HepG2 (cell line): Measurements from ENCODE around the gene IRF2. TPM values are rescaled to one million over a fixed set of nuclear protein-coding genes. Genes with fewer than 3 reads are reported as not detected.

Experiments
- ATAC-seq: fragments of 200-7000 bp; cut with Tn5 transposase; 3 replicates; pipeline ENCODE4 v1.9.1; 2020; ENCODE audit warnings: mild to moderate bottlenecking, moderate library complexity
- BruUV-seq: library from RNA; stranded (reverse); fragments of 400-500 nt; replicated peaks from 2 replicates; lab custom pipeline; 2021; lab: Mats Ljungman, UMichigan
- CTCF ChIA-PET: fragments of 300-600 bp; formaldehyde crosslinking; extraction: SDS; loops from one replicate; lab custom pipeline; 2021; ENCODE audit warnings: low total read pairs, inconsistent platforms, low intra/inter-chr PET ratio; lab: Yijun Ruan, JAX
- POLR2A ChIA-PET: fragments of 350-600 bp; sonication (Branson Sonifier 250); formaldehyde crosslinking; loops from one replicate; lab custom pipeline; 2020; ENCODE audit warnings: antibody characterized with exemption, inconsistent platforms; lab: Yijun Ruan, JAX
- DNase-seq: peaks from one replicate; pipeline ENCODE4 v3.0.0-alpha.2; 2015; ENCODE audit warnings: low spot score
- FAIRE-seq: peaks from 3 replicates; lab custom pipeline; 2011; peaks lifted over from hg19 to GRCh38; lab: Jason Lieb, UNC
- H2AFZ ChIP-seq: one replicate; pipeline ENCODE4 v1.6.1; 2011; ENCODE audit warnings: low read length, inconsistent platforms
- H3K27ac ChIP-seq: fragments of 300-600 bp; 3 replicates; pipeline ENCODE4 v1.8.0; 2011; ENCODE audit warnings: mixed run types, mild to moderate bottlenecking, mixed read lengths, low read length, inconsistent platforms; ENCODE audit not compliant: insufficient read depth; ENCODE audit errors: extremely low read length
- H3K27me3 ChIP-seq, 2 experiments: fragments of 200-600 bp in 1 of 2; 2 replicates in 1 of 2; 3 replicates in 1 of 2; pipeline versions ENCODE4 v1.6.0 to v1.8.0; 2011; ENCODE audit warnings: low read length in 2 of 2, mild to moderate bottlenecking in 2 of 2, moderate library complexity in 2 of 2, inconsistent platforms in 1 of 2; ENCODE audit not compliant: insufficient read depth in 2 of 2, control insufficient read depth in 1 of 2
- H3K36me3 ChIP-seq, 2 experiments: fragments of 200-600 bp in 1 of 2; replicated peaks in 1 of 2; 2 replicates in 1 of 2; 3 replicates in 1 of 2; pipeline versions ENCODE4 v1.5.1 to v1.8.0; 2011; ENCODE audit warnings: low read length in 2 of 2, inconsistent platforms in 1 of 2; ENCODE audit not compliant: insufficient read depth in 2 of 2, control insufficient read depth in 1 of 2
- H3K4me1 ChIP-seq: 2 replicates; pipeline ENCODE4 v1.5.1; 2012; ENCODE audit warnings: low read length, inconsistent platforms; ENCODE audit not compliant: insufficient read depth
- H3K4me2 ChIP-seq: 2 replicates; pipeline ENCODE4 v1.6.0; 2011; ENCODE audit warnings: low read depth, low read length, inconsistent platforms
- H3K4me3 ChIP-seq, 3 experiments: fragments of 200-600 bp in 1 of 3; sonication (generic), shearing (Covaris generic) in 1 of 3; replicated peaks in 1 of 3; 2 replicates each; pipeline ENCODE4 v1.5.1; 2011 to 2016; ENCODE audit warnings: low read length in 3 of 3, inconsistent platforms in 2 of 3, low read depth in 2 of 3, mild to moderate bottlenecking in 2 of 3, control low read depth in 1 of 3, mixed read lengths in 1 of 3; ENCODE audit not compliant: insufficient read depth in 1 of 3
- H3K79me2 ChIP-seq: one replicate; pipeline ENCODE4 v1.6.1; 2011; ENCODE audit warnings: low read length, inconsistent platforms; ENCODE audit not compliant: insufficient read depth
- H3K9ac ChIP-seq: 2 replicates; pipeline ENCODE4 v1.6.0; 2011; ENCODE audit warnings: mild to moderate bottlenecking, low read depth, low read length, inconsistent platforms; ENCODE audit not compliant: insufficient read depth
- H3K9me3 ChIP-seq: 2 replicates; pipeline ENCODE4 v1.5.1; 2012; ENCODE audit warnings: mild to moderate bottlenecking, low read length
- H4K20me1 ChIP-seq: 2 replicates; pipeline ENCODE4 v1.6.0; 2011; ENCODE audit warnings: inconsistent platforms, mild to moderate bottlenecking, low read length, moderate library complexity; ENCODE audit not compliant: insufficient read depth
- EEA1 ChIP-seq: sonication (generic); formaldehyde crosslinking; IDR thresholded peaks from 2 replicates; pipeline ENCODE4 v1.5.1; 2020; ENCODE audit warnings: mild to moderate bottlenecking, missing genetic modification reagents, borderline replicate concordance
- FOSL2 ChIP-seq: sonication (generic); formaldehyde crosslinking; IDR thresholded peaks from 2 replicates; pipeline ENCODE4 v1.4.0; 2020; ENCODE audit warnings: missing genetic modification reagents
- HOXD1 ChIP-seq: sonication (generic); formaldehyde crosslinking; IDR thresholded peaks from 2 replicates; pipeline ENCODE4 v1.5.0; 2020; ENCODE audit warnings: missing genetic modification reagents
- KLF13 ChIP-seq: sonication (generic); formaldehyde crosslinking; IDR thresholded peaks from 2 replicates; pipeline ENCODE4 v1.4.0; 2020; ENCODE audit warnings: mild to moderate bottlenecking, missing genetic modification reagents
- KLF6 ChIP-seq: IDR thresholded peaks from 2 replicates; pipeline ENCODE4 v1.8.0; 2016; ENCODE audit warnings: missing biosample characterization, missing genetic modification reagents
- NR2C2 ChIP-seq: sonication (generic); formaldehyde crosslinking; IDR thresholded peaks from 2 replicates; pipeline ENCODE4 v1.4.0; 2020; ENCODE audit warnings: missing genetic modification reagents, mild to moderate bottlenecking, moderate library complexity, borderline replicate concordance
- SATB2 ChIP-seq: sonication (generic); formaldehyde crosslinking; IDR thresholded peaks from 2 replicates; pipeline ENCODE4 v1.5.0; 2020; ENCODE audit warnings: missing genetic modification reagents
- STAG1 ChIP-seq: sonication (generic); formaldehyde crosslinking; IDR thresholded peaks from 2 replicates; pipeline ENCODE4 v1.4.0; 2020; ENCODE audit warnings: missing genetic modification reagents
- TRIM24 ChIP-seq: sonication (generic); formaldehyde crosslinking; IDR thresholded peaks from 2 replicates; pipeline ENCODE4 v1.8.0; 2022; ENCODE audit warnings: mild to moderate bottlenecking, missing genetic modification reagents
- ZFP36L1 ChIP-seq: sonication (generic); formaldehyde crosslinking; IDR thresholded peaks from 2 replicates; pipeline ENCODE4 v1.8.0; 2022; ENCODE audit warnings: mild to moderate bottlenecking, missing genetic modification reagents, moderate library complexity
- WGBS: methylation state at CpG from one replicate; pipeline ENCODE4 v1.1.6; 2017; ENCODE audit warnings: low lambda C conversion rate; 5-methylcytosine and 5-hydroxymethylcytosine counted together
- in situ Hi-C: cut with HindIII; loops from 2 replicates; pipeline ENCODE4 v1.10.0; 2017; ENCODE audit warnings: low pct_unique_long_range_greater_than_20kb; ENCODE audit not compliant: extremely low pct_ligation_motif_present
- intact Hi-C: fragments of 100-400 bp; cut with micrococcal nuclease; formaldehyde crosslinking; loops from one replicate; pipeline ENCODE4 v1.10.0; 2022; ENCODE audit not compliant: unreplicated experiment
- polyA plus RNA-seq, 8 experiments: library from polyadenylated mRNA; depleted of rRNA in 3 of 8; stranded (reverse) in 7 of 8; unstranded in 1 of 8; fragments of >200 nt; fragmentation: Illumina TruSeq in 4 of 8; extraction: Trizol in 4 of 8; gene quantifications; 2 replicates each; pipeline versions ENCODE4 v1.2.1 to v1.2.3, GENCODE V29; 2011 to 2016; ENCODE audit warnings: low read depth in 4 of 8, missing spikeins in 1 of 8, mixed read lengths in 1 of 8; ENCODE audit not compliant: insufficient read depth in 1 of 8
- total RNA-seq, 5 experiments: library from RNA; depleted of rRNA; stranded (reverse); fragments of >200 nt; fragmentation: Illumina TruSeq; extraction: Trizol; gene quantifications; 2 replicates each; pipeline ENCODE4 v1.2.3, GENCODE V29; 2016; ENCODE audit warnings: low read depth in 1 of 5
- TF ChIP-seq, protein P1 (sequence below): sonication (generic); formaldehyde crosslinking; conservative IDR thresholded peaks from 2 replicates; pipeline ENCODE4 v1.8.0; 2022; ENCODE audit warnings: missing genetic modification reagents
- TF ChIP-seq, protein P2 (sequence below): sonication (generic); formaldehyde crosslinking; IDR thresholded peaks from 2 replicates; pipeline ENCODE4 v1.5.1; 2020; ENCODE audit warnings: missing genetic modification reagents, mild to moderate bottlenecking, borderline replicate concordance
- TF ChIP-seq, protein P3 (sequence below): sonication (generic); formaldehyde crosslinking; IDR thresholded peaks from 2 replicates; pipeline ENCODE4 v1.8.0; 2022; ENCODE audit warnings: missing genetic modification reagents, mild to moderate bottlenecking, moderate library complexity, borderline replicate concordance

Gene IRF2
- total and polyA plus RNA-seq, 2 of the 13 experiments (the other 11 are each of a cell fraction or from before 2014, with no cell fraction given) = 15.5 to 28.8 TPM

DNA sequence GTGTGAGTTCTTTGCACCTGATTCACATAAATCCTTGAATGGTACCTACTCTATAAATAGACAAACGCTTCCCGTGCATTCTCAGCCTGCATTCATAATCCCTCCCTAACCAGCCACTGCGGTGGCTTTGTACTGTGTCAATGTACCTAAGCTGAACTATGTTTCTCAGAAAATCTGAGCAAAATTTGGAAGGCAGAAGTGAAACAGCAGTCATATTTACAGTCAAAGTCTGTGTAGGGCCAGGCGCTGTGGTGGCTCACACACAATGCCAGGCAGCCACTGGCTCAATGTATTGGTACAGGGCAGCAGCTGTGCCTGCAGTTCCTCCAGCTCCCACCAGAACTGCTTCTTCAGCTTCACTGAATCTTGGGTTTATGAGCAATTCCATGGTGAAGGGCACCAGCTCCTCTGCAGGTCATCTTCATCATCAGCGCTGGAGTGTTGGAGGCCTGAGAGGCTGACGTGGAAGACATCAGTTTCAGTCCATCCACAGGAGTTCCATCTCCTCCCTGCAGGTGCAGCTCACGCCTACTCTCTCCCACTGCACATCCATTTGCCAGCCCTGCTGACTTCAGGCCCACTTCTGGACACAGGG lies 32.3 kb upstream of the IRF2 start:
- intact Hi-C loops = no loop called here
- Histone ChIP-seq H3K4me1 (no peaks in the 10 kb centered on the region), H3K4me2 (no peak overlapping the region), H3K27me3 (peaks cover 0 to 5% of the 10 kb centered on the region in 2 experiments; a peak in 1 of 5 replicates), H3K4me3 (no peak overlapping the region), H3K79me2 (no peaks in the 10 kb centered on the region), H4K20me1 (no peaks in the 10 kb centered on the region), H3K36me3 (no peaks in the 10 kb centered on the region), H3K9me3 (peaks cover 7% of the 10 kb centered on the region), H3K27ac (no peak overlapping the region), H2AFZ (no peak overlapping the region), H3K9ac (no peak overlapping the region)
- ChIA-PET CTCF (no interaction called here), POLR2A (interaction anchor here (1.2 kb wide), 2 partner anchors 20 to 73 kb away, joined by 3 read pairs; no protein-coding TSS in a partner anchor)
- BruUV-seq = no TSS peak
- TF ChIP-seq TRIM24 (no peak), STAG1 (peak; percentile 16; the same call in 1 of the 2 replicates)
- DNase-seq = peak; percentile 24
- WGBS = 69% methylated on average over 6 of the region's 7 CpGs
- in situ Hi-C loops = no loop called here
- no peak for FAIRE-seq
- peak; percentile 96 for ATAC-seq

DNA sequence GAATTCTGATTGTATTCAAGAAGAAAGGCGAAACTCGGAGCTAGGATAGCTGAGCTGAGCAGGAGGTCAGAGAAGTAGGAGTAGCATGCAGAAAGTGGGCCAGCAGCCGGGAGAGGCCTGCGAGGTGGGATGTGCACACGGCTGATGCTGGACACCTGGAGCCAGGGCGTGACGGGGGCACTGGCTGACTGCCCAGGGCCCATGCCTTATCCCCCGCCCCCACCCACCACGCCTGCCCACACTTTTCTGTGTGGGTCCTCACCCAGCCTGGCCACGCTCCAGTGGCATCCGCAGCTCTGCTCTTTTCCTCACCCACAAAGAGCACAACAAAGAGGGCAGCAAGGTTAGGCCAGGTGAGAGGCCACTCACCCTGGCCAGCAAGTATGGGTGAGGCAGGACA lies 30.0 kb upstream of the IRF2 start:
- Histone ChIP-seq H3K9me3 (no peaks in the 10 kb centered on the region), H4K20me1 (no peaks in the 10 kb centered on the region), H3K36me3 (no peaks in the 10 kb centered on the region), H3K4me3 (no peak overlapping the region), H3K4me1 (no peaks in the 10 kb centered on the region), H3K27me3 (peaks cover 0 to 8% of the 10 kb centered on the region in 2 experiments; a peak in 1 of 5 replicates), H2AFZ (no peak overlapping the region), H3K4me2 (no peak overlapping the region), H3K9ac (no peak overlapping the region), H3K79me2 (no peaks in the 10 kb centered on the region), H3K27ac (no peak overlapping the region)
- CTCF ChIA-PET = no interaction called here
- intact Hi-C loops (no loop called here), in situ Hi-C loops (no loop called here)
- ATAC-seq (no peak), FAIRE-seq (no peak), DNase-seq (no peak)
- BruUV-seq = no TSS peak
- WGBS = 51% methylated on average over 9 of the region's 11 CpGs
- POLR2A ChIA-PET = no interaction called here
- no peak for TF ChIP-seq KLF13 (CRISPR knock-in tag)
- TF ChIP-seq ZFP36L1 (CRISPR knock-in tag) = no peak
- no peak for TF ChIP-seq FOSL2 (CRISPR knock-in tag)
- TF ChIP-seq NR2C2 = no peak
- TF ChIP-seq, protein P1, sequence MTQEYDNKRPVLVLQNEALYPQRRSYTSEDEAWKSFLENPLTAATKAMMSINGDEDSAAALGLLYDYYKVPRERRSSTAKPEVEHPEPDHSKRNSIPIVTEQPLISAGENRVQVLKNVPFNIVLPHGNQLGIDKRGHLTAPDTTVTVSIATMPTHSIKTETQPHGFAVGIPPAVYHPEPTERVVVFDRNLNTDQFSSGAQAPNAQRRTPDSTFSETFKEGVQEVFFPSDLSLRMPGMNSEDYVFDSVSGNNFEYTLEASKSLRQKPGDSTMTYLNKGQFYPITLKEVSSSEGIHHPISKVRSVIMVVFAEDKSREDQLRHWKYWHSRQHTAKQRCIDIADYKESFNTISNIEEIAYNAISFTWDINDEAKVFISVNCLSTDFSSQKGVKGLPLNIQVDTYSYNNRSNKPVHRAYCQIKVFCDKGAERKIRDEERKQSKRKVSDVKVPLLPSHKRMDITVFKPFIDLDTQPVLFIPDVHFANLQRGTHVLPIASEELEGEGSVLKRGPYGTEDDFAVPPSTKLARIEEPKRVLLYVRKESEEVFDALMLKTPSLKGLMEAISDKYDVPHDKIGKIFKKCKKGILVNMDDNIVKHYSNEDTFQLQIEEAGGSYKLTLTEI (CRISPR knock-in tag) = no peak
- TF ChIP-seq, protein P2, sequence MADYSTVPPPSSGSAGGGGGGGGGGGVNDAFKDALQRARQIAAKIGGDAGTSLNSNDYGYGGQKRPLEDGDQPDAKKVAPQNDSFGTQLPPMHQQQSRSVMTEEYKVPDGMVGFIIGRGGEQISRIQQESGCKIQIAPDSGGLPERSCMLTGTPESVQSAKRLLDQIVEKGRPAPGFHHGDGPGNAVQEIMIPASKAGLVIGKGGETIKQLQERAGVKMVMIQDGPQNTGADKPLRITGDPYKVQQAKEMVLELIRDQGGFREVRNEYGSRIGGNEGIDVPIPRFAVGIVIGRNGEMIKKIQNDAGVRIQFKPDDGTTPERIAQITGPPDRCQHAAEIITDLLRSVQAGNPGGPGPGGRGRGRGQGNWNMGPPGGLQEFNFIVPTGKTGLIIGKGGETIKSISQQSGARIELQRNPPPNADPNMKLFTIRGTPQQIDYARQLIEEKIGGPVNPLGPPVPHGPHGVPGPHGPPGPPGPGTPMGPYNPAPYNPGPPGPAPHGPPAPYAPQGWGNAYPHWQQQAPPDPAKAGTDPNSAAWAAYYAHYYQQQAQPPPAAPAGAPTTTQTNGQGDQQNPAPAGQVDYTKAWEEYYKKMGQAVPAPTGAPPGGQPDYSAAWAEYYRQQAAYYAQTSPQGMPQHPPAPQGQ = no peak
- TF ChIP-seq KLF6 = no peak
- TF ChIP-seq HOXD1 (CRISPR knock-in tag) = no peak
- TF ChIP-seq, protein P3, sequence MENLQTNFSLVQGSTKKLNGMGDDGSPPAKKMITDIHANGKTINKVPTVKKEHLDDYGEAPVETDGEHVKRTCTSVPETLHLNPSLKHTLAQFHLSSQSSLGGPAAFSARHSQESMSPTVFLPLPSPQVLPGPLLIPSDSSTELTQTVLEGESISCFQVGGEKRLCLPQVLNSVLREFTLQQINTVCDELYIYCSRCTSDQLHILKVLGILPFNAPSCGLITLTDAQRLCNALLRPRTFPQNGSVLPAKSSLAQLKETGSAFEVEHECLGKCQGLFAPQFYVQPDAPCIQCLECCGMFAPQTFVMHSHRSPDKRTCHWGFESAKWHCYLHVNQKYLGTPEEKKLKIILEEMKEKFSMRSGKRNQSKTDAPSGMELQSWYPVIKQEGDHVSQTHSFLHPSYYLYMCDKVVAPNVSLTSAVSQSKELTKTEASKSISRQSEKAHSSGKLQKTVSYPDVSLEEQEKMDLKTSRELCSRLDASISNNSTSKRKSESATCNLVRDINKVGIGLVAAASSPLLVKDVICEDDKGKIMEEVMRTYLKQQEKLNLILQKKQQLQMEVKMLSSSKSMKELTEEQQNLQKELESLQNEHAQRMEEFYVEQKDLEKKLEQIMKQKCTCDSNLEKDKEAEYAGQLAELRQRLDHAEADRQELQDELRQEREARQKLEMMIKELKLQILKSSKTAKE (CRISPR knock-in tag) = no peak
- TF ChIP-seq SATB2 (CRISPR knock-in tag) = no peak
- no peak for TF ChIP-seq EEA1 (CRISPR knock-in tag)
